ENCODE measurements around the gene WWOX. TPM values are rescaled to one million over a fixed set of nuclear protein-coding genes. Genes with fewer than 3 reads are reported as not detected.
A peak's percentile ranks its signal among the peaks of the same experiment; 100 is the strongest.

The WWOX gene
- total and polyA plus RNA-seq, 2 donors: 15.4 to 23.9 TPM

DNA sequence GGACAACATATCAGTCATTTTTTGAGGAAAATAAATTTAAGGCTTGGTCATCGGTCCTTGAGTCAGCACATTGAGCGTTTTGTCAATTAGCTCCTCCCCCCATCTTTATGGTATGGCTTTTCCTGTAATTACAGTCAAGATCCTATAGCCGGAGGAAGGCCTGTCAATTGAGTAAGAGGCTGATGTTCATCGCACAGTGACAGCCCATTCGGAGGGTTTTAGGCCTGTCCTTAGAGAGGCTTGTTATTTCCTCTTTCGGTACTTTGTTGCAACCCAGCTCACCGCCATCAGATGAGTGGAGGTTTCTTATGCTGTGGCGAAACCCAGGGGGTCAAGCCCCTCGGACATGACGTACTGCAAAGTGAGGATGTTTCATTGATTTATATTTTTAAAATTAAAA, 395.2 kb downstream of the WWOX start:
- Histone ChIP-seq H3K9me3 (ENCODE audit: control insufficient read depth in 2 of 2, insufficient read depth in 1 of 2, low read length in 1 of 2) (no peaks in the 10 kb centered on the region), H3K27ac (ENCODE audit: low read depth in 1 of 2, low read length in 1 of 2) (no peak overlapping the region), H3K36me3 (ENCODE audit: control insufficient read depth in 2 of 2, insufficient read depth in 2 of 2, low read length in 1 of 2) (no peaks in the 10 kb centered on the region), H3K4me1 (ENCODE audit: control insufficient read depth in 2 of 2, insufficient read depth in 2 of 2, low read length in 2 of 2) (no peaks in the 10 kb centered on the region), H3K27me3 (ENCODE audit: control insufficient read depth in 2 of 2, insufficient read depth in 1 of 2, low read length in 1 of 2) (no peaks in the 10 kb centered on the region), H3K4me3 (ENCODE audit: low read length in 2 of 2) (no peak overlapping the region)
- DNase-seq (ENCODE audit: low read depth in 6 of 9, low spot score in 9 of 9): no peak
- 97% methylated on average over 10 of the region's 10 CpGs for WGBS

GRCh38 chr16:78496189-78496588, 396.7 kb downstream of the WWOX start:
- Histone ChIP-seq H3K4me3 (ENCODE audit: low read length in 2 of 2) (no peak overlapping the region), H3K4me1 (ENCODE audit: control insufficient read depth in 2 of 2, insufficient read depth in 2 of 2, low read length in 2 of 2) (no peaks in the 10 kb centered on the region), H3K9me3 (ENCODE audit: control insufficient read depth in 2 of 2, insufficient read depth in 1 of 2, low read length in 1 of 2) (no peaks in the 10 kb centered on the region), H3K27me3 (ENCODE audit: control insufficient read depth in 2 of 2, insufficient read depth in 1 of 2, low read length in 1 of 2) (no peaks in the 10 kb centered on the region), H3K27ac (ENCODE audit: low read depth in 1 of 2, low read length in 1 of 2) (no peak overlapping the region), H3K36me3 (ENCODE audit: control insufficient read depth in 2 of 2, insufficient read depth in 2 of 2, low read length in 1 of 2) (no peaks in the 10 kb centered on the region)
- DNase-seq (ENCODE audit: low read depth in 6 of 9, low spot score in 9 of 9): no peak
- WGBS: 98% methylated on average over 7 of the region's 7 CpGs

GRCh38 chr16:78499399-78499798, 399.9 kb downstream of the WWOX start:
- Histone ChIP-seq H3K36me3 (ENCODE audit: control insufficient read depth in 2 of 2, insufficient read depth in 2 of 2, low read length in 1 of 2) (no peaks in the 10 kb centered on the region), H3K4me1 (ENCODE audit: control insufficient read depth in 2 of 2, insufficient read depth in 2 of 2, low read length in 2 of 2) (no peaks in the 10 kb centered on the region), H3K27me3 (ENCODE audit: control insufficient read depth in 2 of 2, insufficient read depth in 1 of 2, low read length in 1 of 2) (no peaks in the 10 kb centered on the region), H3K9me3 (ENCODE audit: control insufficient read depth in 2 of 2, insufficient read depth in 1 of 2, low read length in 1 of 2) (no peaks in the 10 kb centered on the region), H3K4me3 (ENCODE audit: low read length in 2 of 2) (no peak overlapping the region), H3K27ac (ENCODE audit: low read depth in 1 of 2, low read length in 1 of 2) (no peak overlapping the region)
- no peak for DNase-seq (ENCODE audit: low read depth in 6 of 9, low spot score in 9 of 9)
- 98% methylated on average over 10 of the region's 10 CpGs for WGBS

DNA sequence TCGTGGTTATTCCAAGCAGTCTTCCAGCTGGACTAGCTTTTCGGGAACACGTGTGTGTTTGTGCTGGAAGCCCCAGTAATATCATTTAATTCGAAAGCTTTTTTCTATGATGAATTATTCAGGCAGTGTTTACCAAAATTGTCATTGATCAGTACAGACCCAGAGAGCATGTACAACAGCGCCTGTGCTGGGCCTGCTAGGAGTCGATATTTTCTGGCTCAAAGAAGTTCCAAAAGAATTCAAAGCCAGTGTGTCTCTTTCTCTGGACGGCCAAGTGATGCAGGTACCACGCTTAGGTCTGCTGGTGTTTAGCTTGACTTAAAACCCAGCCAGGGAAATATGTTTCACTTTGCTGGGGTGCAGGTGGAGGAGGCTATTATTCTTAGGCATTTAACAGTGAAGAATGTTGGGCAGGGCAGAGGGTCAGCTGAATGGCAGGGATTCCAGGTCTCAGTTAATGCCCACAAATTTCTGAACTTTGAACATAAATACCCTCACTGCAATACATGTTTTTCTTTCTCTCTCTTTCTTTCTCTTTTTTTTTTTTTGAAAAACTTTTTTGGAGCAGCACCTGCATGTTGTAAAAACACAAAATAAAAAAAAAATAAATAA, 401.3 kb downstream of the WWOX start:
- no peaks in the 10 kb centered on the region for H3K9me3 ChIP-seq (ENCODE audit: control insufficient read depth in 2 of 2, insufficient read depth in 1 of 2, low read length in 1 of 2)
- 97% methylated on average over 8 of the region's 8 CpGs for WGBS
- no peak overlapping the region for H3K27ac ChIP-seq (ENCODE audit: low read depth in 1 of 2, low read length in 1 of 2)

DNA sequence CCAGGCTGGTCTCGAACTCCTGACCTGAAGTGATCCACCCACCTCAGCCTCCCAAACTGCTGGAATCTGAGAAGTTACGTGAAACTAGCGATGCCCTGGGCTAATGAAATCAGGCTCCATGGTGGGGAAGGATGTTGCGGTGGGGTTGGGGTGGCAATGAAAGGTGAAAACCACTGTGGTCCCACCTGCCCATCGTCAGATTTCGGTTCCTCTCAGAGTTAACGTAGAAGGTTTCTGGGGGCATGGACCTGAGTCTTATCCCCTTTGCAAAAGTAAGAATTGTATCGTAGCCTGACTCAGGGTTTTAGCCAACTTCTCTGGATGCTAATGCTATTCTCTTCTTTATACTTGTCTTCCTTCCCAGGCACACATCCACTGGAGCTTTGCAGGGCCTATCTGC, 402.3 kb downstream of the WWOX start:
- Histone ChIP-seq H3K4me3 (ENCODE audit: low read length in 2 of 2) (no peak overlapping the region), H3K27ac (ENCODE audit: low read depth in 1 of 2, low read length in 1 of 2) (no peak overlapping the region), H3K27me3 (ENCODE audit: control insufficient read depth in 2 of 2, insufficient read depth in 1 of 2, low read length in 1 of 2) (no peaks in the 10 kb centered on the region), H3K36me3 (ENCODE audit: control insufficient read depth in 2 of 2, insufficient read depth in 2 of 2, low read length in 1 of 2) (no peaks in the 10 kb centered on the region), H3K9me3 (ENCODE audit: control insufficient read depth in 2 of 2, insufficient read depth in 1 of 2, low read length in 1 of 2) (no peaks in the 10 kb centered on the region), H3K4me1 (ENCODE audit: control insufficient read depth in 2 of 2, insufficient read depth in 2 of 2, low read length in 2 of 2) (no peaks in the 10 kb centered on the region)
- no peak for DNase-seq (ENCODE audit: low read depth in 6 of 9, low spot score in 9 of 9)
- 95% methylated on average over 8 of the region's 8 CpGs for WGBS

More for the DNA sequence above, 401.3 kb downstream of the WWOX start:
- H3K4me3 ChIP-seq (ENCODE audit: low read length in 2 of 2): no peak overlapping the region
- no peaks in the 10 kb centered on the region for H3K27me3 ChIP-seq (ENCODE audit: control insufficient read depth in 2 of 2, insufficient read depth in 1 of 2, low read length in 1 of 2)
- H3K4me1 ChIP-seq (ENCODE audit: control insufficient read depth in 2 of 2, insufficient read depth in 2 of 2, low read length in 2 of 2): no peaks in the 10 kb centered on the region
- DNase-seq (ENCODE audit: low read depth in 6 of 9, low spot score in 9 of 9): no peak
- H3K36me3 ChIP-seq (ENCODE audit: control insufficient read depth in 2 of 2, insufficient read depth in 2 of 2, low read length in 1 of 2): no peaks in the 10 kb centered on the region

DNA sequence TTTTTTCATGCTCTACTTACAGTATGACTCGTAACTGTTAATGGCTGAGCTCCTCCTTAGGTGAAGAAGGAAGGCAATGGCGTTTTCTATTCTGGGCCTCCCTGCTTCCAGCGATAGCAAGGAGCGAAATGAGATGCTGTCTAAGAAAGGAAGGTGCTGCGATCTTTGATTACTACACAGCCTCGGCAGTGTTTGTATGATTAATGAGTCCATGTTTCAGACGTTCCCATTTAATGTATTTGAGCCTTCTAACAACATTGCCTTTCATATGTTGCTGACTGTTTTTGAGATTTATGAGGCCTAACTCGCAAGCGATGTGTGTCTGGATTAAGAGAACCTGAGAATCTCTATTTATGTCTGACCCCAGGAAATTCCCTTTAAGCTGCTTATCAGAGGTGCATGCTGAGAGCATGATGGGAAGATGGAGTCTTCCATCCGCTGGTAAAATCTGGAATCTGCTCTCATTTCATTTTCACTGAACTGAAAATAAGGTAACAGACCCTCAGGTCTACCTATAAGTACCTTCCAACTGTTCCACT, 403.4 kb downstream of the WWOX start:
- DNase-seq (ENCODE audit: low read depth in 6 of 9, low spot score in 9 of 9): no peak
- Histone ChIP-seq H3K9me3 (ENCODE audit: control insufficient read depth in 2 of 2, insufficient read depth in 1 of 2, low read length in 1 of 2) (no peaks in the 10 kb centered on the region), H3K4me3 (ENCODE audit: low read length in 2 of 2) (no peak overlapping the region), H3K4me1 (ENCODE audit: control insufficient read depth in 2 of 2, insufficient read depth in 2 of 2, low read length in 2 of 2) (no peaks in the 10 kb centered on the region), H3K27me3 (ENCODE audit: control insufficient read depth in 2 of 2, insufficient read depth in 1 of 2, low read length in 1 of 2) (no peaks in the 10 kb centered on the region), H3K36me3 (ENCODE audit: control insufficient read depth in 2 of 2, insufficient read depth in 2 of 2, low read length in 1 of 2) (no peaks in the 10 kb centered on the region), H3K27ac (ENCODE audit: low read depth in 1 of 2, low read length in 1 of 2) (no peak overlapping the region)
- 89% methylated on average over 10 of the region's 10 CpGs for WGBS

GRCh38 chr16:78503602-78504001, 404.1 kb downstream of the WWOX start:
- Histone ChIP-seq H3K27ac (ENCODE audit: low read depth in 1 of 2, low read length in 1 of 2) (no peak overlapping the region), H3K27me3 (ENCODE audit: control insufficient read depth in 2 of 2, insufficient read depth in 1 of 2, low read length in 1 of 2) (no peaks in the 10 kb centered on the region), H3K4me1 (ENCODE audit: control insufficient read depth in 2 of 2, insufficient read depth in 2 of 2, low read length in 2 of 2) (no peaks in the 10 kb centered on the region), H3K9me3 (ENCODE audit: control insufficient read depth in 2 of 2, insufficient read depth in 1 of 2, low read length in 1 of 2) (no peaks in the 10 kb centered on the region), H3K4me3 (ENCODE audit: low read length in 2 of 2) (no peak overlapping the region), H3K36me3 (ENCODE audit: control insufficient read depth in 2 of 2, insufficient read depth in 2 of 2, low read length in 1 of 2) (no peaks in the 10 kb centered on the region)
- DNase-seq (ENCODE audit: low read depth in 6 of 9, low spot score in 9 of 9): peak; percentile 9 to 76 (median 55)
- WGBS: 70% methylated on average over 3 of the region's 3 CpGs

GRCh38 chr16:78504401-78504851, 405.0 kb downstream of the WWOX start:
- no peak for DNase-seq (ENCODE audit: low read depth in 6 of 9, low spot score in 9 of 9)
- H3K27me3 ChIP-seq (ENCODE audit: control insufficient read depth in 2 of 2, insufficient read depth in 1 of 2, low read length in 1 of 2): no peaks in the 10 kb centered on the region
- no peaks in the 10 kb centered on the region for H3K9me3 ChIP-seq (ENCODE audit: control insufficient read depth in 2 of 2, insufficient read depth in 1 of 2, low read length in 1 of 2)
- no peak overlapping the region for H3K27ac ChIP-seq (ENCODE audit: low read depth in 1 of 2, low read length in 1 of 2)
- WGBS: 79% methylated on average over 12 of the region's 12 CpGs
- H3K36me3 ChIP-seq (ENCODE audit: control insufficient read depth in 2 of 2, insufficient read depth in 2 of 2, low read length in 1 of 2): no peaks in the 10 kb centered on the region
- no peaks in the 10 kb centered on the region for H3K4me1 ChIP-seq (ENCODE audit: control insufficient read depth in 2 of 2, insufficient read depth in 2 of 2, low read length in 2 of 2)
- H3K4me3 ChIP-seq (ENCODE audit: low read length in 2 of 2): no peak overlapping the region

GRCh38 chr16:78505036-78505435, 405.6 kb downstream of the WWOX start:
- 80% methylated on average over 6 of the region's 6 CpGs for WGBS
- no peaks in the 10 kb centered on the region for H3K36me3 ChIP-seq (ENCODE audit: control insufficient read depth in 2 of 2, insufficient read depth in 2 of 2, low read length in 1 of 2)
- H3K4me1 ChIP-seq (ENCODE audit: control insufficient read depth in 2 of 2, insufficient read depth in 2 of 2, low read length in 2 of 2): no peaks in the 10 kb centered on the region
- no peaks in the 10 kb centered on the region for H3K27me3 ChIP-seq (ENCODE audit: control insufficient read depth in 2 of 2, insufficient read depth in 1 of 2, low read length in 1 of 2)
- H3K27ac ChIP-seq (ENCODE audit: low read depth in 1 of 2, low read length in 1 of 2): no peak overlapping the region
- DNase-seq (ENCODE audit: low read depth in 6 of 9, low spot score in 9 of 9): no peak
- H3K9me3 ChIP-seq (ENCODE audit: control insufficient read depth in 2 of 2, insufficient read depth in 1 of 2, low read length in 1 of 2): no peaks in the 10 kb centered on the region
- H3K4me3 ChIP-seq (ENCODE audit: low read length in 2 of 2): no peak overlapping the region
